GM19238 (cell line): ENCODE measurements around the gene PRR12.
"Not testable (repeated sequence)": the region's sequence is repeated elsewhere in the genome, so short reads cannot be mapped to it uniquely, and the experiment has no call there.

Experiments
- DNase-seq: peaks from one replicate; pipeline ENCODE4 v3.0.0; 2011; ENCODE audit warnings: low spot score; ENCODE audit not compliant: insufficient read length

Gene PRR12

DNA sequence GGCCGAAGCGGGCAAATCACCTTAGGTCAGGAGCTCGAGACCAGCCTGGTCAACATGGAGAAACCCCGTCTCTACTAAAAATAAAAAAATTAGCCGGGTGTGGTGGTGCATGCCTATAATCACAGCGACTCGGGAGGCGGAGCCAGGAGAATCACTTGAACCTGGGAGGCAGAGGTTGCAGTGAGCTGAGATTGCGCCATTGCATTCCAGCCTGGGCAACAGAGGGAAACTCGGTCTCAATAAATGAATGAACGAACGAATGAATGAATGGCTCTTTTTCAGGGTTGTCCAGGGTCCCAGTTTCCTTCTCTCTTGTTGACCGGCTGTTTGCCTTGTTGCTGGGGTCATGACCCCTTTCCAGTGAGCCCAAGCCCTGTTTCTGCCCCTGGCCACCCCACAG is 26.9 kb downstream of the PRR12 start:
- not testable (repeated sequence) for DNase-seq

GRCh38 chr19:49624967-49625910 is 34.3 kb downstream of the PRR12 start:
- DNase-seq: no peak

GRCh38 chr19:49626226-49626625 is 35.2 kb downstream of the PRR12 start:
- DNase-seq: no peak

DNA sequence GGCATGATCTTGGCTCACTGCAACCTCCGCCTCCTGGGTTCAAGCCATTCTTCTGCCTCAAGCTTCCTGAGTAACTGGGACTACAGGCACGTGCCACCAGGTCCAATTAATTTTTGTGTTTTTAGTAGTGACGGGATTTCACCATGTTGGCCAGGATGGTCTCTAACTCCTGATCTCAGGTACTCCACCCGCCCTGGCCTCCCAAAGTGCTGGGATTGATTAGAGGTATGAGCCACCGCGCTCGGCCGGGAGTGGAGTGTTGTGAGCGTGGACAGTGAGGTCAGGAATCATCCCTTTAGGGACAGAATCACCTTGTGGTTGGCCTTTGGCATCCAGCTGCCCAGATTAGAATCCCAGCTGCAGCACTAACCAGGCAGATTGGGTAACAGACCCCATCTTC is 38.7 kb downstream of the PRR12 start:
- DNase-seq: no peak

- DNase-seq: no peak
Measured at GRCh38 chr19:49631014-49631588, 40.1 kb downstream of the PRR12 start.

- DNase-seq: no peak
Measured at GRCh38 chr19:49631610-49632192, 40.7 kb downstream of the PRR12 start.

- no peak for DNase-seq
Measured at GRCh38 chr19:49632576-49632975, 41.6 kb downstream of the PRR12 start.

DNA sequence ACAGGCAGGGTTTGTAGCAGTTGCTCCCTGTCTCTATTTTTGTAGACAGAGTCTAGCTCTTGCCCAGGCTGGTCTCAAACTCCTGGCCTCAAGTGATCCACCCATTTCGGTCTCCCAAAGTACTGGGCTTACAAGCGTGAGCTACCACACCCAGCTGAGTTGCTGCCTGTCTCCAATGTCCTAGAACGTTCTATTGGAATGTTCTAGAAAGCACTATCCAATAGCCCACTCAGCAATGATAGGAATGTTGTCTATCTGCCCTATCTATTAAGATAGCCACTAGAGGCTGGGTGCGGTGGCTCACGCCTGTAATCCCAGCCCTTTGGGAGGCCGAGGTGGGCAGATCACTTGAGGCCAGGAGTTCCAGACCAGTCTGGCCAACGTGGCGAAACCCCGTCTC is 42.3 kb downstream of the PRR12 start:
- DNase-seq: not testable (repeated sequence)

- no peak for DNase-seq
Measured at GRCh38 chr19:49635530-49636232, 44.7 kb downstream of the PRR12 start.

DNA sequence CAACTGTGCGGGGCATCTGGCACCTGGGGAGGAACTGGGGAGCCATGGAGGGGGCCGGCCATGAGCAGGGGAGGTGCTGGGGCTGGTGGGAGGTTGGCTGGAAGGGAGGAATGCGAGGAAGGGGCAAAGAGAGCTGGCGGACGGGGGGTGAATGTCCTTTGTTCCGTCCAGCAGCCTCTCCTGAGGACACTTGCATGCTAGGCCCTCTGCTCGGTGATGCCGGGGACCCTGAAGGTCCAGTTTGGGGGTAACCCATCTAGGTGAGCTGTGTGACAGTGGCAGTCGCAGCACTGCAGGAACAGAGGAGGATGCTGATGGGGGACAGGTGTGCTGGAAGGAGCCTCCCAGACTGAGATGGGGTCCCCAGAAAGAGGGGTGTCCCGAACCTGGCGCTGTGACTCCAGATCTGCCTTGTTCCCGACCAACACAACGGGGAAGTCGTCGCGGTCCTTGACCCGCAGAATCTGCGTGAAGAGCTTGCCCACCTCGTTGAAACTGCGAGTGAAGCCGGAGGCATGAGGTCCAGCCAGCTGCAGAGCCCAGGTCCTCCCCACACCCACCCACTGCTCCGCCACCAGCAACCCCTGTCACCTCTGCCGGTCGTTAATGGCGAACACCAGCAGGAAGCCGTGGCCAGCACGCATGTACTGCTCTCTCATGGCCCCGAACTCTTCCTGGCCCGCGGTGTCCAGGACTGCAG is 45.4 kb downstream of the PRR12 start:
- no peak for DNase-seq

GRCh38 chr19:49637821-49638738 is 47.1 kb downstream of the PRR12 start:
- DNase-seq: no peak

DNA sequence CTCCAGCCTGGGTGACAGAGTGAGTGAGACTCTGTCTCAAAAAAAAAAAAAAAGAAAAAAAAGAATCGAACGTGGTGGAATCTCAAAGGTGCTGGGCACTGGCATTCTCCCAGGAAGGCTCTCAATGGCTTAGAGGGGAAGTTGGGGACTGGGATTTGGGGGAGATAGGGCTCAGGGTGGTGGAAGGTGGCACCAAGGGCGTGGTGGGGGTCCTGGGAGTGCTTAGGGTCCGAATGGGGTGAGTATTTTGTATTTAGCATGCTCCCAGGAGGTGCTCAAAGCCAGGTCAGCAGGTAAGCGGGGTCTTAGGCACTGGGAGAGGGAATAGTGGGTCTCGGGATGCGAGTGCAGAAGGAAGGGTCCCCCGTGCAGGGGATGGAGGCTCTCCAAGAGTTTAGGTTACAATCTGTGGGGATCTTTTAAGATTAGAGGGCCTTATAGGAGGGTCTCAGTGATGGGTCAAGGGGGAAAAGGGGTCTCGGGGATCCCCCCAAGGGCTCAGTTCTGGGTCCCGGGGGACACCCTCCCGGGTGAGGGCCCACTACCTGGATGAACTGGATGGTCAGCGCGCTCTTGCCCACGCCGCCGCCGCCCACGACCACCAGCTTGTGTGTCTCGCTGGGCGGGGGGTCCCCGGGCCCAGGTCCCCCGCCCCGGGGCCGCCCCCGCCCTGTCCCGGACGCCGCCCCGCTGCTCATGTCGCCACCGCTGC is 48.6 kb downstream of the PRR12 start:
- no peak for DNase-seq

- DNase-seq: peak; percentile 92
Measured at GRCh38 chr19:49640113-49640898, 49.3 kb downstream of the PRR12 start, which contains the start of gene RRAS. TSS of gene RRAS (minus strand) at chr19:49640143. CDS start at chr19:49640098, 45 bp downstream.

GRCh38 chr19:49641688-49642491 is 50.9 kb downstream of the PRR12 start, which contains the start of gene SCAF1:
TSS of gene SCAF1 (plus strand) at chr19:49642209. CDS start at chr19:49645027, 2,818 bp downstream.
- peak; percentile 97 for DNase-seq

- DNase-seq: no peak
Measured at GRCh38 chr19:49642492-49643035, 51.6 kb downstream of the PRR12 start.

DNA sequence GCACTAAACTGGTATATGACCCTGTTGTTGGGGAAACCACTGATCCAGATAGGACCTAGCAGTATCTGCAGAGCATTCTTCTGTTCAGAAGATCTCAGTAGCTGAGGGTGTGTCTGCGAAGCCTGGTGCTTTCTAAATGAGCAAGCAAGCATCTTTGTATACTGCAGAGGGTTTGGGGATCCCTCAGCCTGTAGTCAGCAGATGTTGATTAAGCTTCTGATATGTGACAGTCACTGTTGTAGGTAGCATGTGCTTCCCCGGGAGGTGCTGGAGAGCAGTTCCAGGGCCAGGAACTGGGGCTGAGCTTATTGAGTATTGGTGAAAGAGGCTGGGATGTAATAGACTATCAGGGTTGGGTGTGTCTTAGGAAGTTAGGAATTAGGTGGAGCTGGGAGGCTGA is 52.5 kb downstream of the PRR12 start:
- DNase-seq: no peak

DNA sequence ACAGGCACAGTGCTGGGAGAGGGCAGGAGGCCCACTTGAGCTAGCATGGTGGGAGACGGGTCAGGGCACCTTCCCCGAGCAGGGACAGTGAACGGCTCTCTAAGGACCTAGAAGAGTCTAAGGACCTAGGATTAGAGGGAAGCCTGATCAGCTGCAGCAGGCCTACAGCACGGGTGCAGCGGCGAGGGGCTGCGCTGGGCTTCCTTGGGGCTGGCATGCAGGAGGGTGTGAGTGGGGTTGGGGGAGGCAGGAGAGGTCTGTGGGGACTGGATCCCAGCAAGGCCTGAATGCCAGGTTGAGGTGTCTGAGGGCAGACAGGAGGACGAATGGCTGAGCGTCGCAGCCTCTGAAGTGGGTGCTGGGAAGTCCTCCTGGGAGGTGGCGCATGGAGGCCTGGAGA is 54.6 kb downstream of the PRR12 start:
- DNase-seq: no peak
